Esophagus muscularis mucosa (tissue), 4 donors: ENCODE results near the gene MTMR2. TPM values are rescaled to one million over a fixed set of nuclear protein-coding genes. Genes with fewer than 3 reads are reported as not detected.

Experiments used
- DNase-seq: peaks from one replicate; pipeline ENCODE4 v3.0.0-alpha.2; 2017; ENCODE audit errors: extremely low spot score
- H3K27ac ChIP-seq, 4 donors: fragments of 200-600 bp; sonication (generic); replicated peaks in 1 of 4; 1 replicate in 3 of 4; 2 replicates in 1 of 4; pipeline ENCODE4 v1.5.1; 2016 to 2019; ENCODE audit warnings: mild to moderate bottlenecking in 1 of 4
- H3K27me3 ChIP-seq, 4 donors: fragments of 200-600 bp; sonication (generic); one replicate each; pipeline versions ENCODE4 v1.5.1 to v1.6.0; 2016 to 2019
- H3K36me3 ChIP-seq, 4 donors: fragments of 200-600 bp; sonication (generic); one replicate each; pipeline ENCODE4 v1.5.1; 2016 to 2019
- H3K4me1 ChIP-seq, 4 donors: fragments of 200-600 bp; sonication (generic); one replicate each; pipeline ENCODE4 v1.5.1; 2016 to 2019
- H3K4me3 ChIP-seq, 4 donors: fragments of 200-600 bp; sonication (generic); 1 replicate in 2 of 4; 2 replicates in 2 of 4; pipeline ENCODE4 v1.5.1; 2016 to 2019; ENCODE audit warnings: mild to moderate bottlenecking in 4 of 4, moderate library complexity in 1 of 4
- H3K9me3 ChIP-seq, 4 donors: fragments of 200-600 bp; sonication (generic); 1 replicate in 3 of 4; 2 replicates in 1 of 4; pipeline ENCODE4 v1.5.1; 2016 to 2019
- CTCF ChIP-seq, 3 experiments: fragments of 200-600 bp in 2 of 3; fragments of 450-650 bp in 1 of 3; sonication (generic) in 2 of 3; IDR thresholded peaks; one replicate each; pipeline ENCODE4 v1.5.1; 2017 to 2019; ENCODE audit warnings: antibody characterized with exemption in 3 of 3, mild to moderate bottlenecking in 2 of 3, moderate library complexity in 1 of 3
- EP300 ChIP-seq: sonication (generic); formaldehyde crosslinking; IDR thresholded peaks from one replicate; pipeline ENCODE4 v1.6.1; 2017; ENCODE audit warnings: antibody characterized with exemption
- POLR2A ChIP-seq: fragments of 450-650 bp; IDR thresholded peaks from one replicate; pipeline ENCODE4 v1.6.1; 2017; ENCODE audit warnings: antibody characterized with exemption, moderate library complexity, mild to moderate bottlenecking, low read depth
- POLR2AphosphoS5 ChIP-seq, 2 donors: sonication (generic); formaldehyde crosslinking; IDR thresholded peaks; one replicate each; pipeline ENCODE4 v1.6.1; 2017; ENCODE audit warnings: antibody characterized with exemption in 2 of 2
- WGBS: methylation state at CpG from one replicate; pipeline ENCODE4 v1.1.5; 2018; 5-methylcytosine and 5-hydroxymethylcytosine counted together
- intact Hi-C: fragments of 100-400 bp; cut with DNase I; formaldehyde crosslinking; loops from one replicate; pipeline ENCODE4 v1.15.1; 2023
- total RNA-seq, 4 donors: library from RNA; depleted of rRNA; stranded (reverse); fragments of >200 nt; gene quantifications; one replicate each; pipeline versions ENCODE4 v1.1.0 to v1.2.1, GENCODE V29; 2016

MTMR2 gene
- total RNA-seq, 4 donors from 2014 or later = 25.8 to 29.6 (median 27.9) TPM

- Histone ChIP-seq H3K4me1 (peaks cover 8 to 46% (median 21%) of the 10 kb centered on the region in 4 donors), H3K27ac (no peak overlapping the region), H3K4me3 (no peak overlapping the region), H3K27me3 (no peaks in the 10 kb centered on the region), H3K9me3 (no peaks in the 10 kb centered on the region), H3K36me3 (peaks cover 5 to 23% (median 12%) of the 10 kb centered on the region in 4 donors)
- 96% methylated on average over 4 of the region's 4 CpGs for WGBS
- no peak for DNase-seq
- intact Hi-C loops = no loop called here
- TF ChIP-seq POLR2A = no peak
- no peak for TF ChIP-seq CTCF (IDR thresholded peaks at IDR 0.05)
- TF ChIP-seq EP300 = no peak
- TF ChIP-seq POLR2AphosphoS5 (IDR thresholded peaks at IDR 0.05) = no peak
Observed at GRCh38 chr11:95888852-95889251, 35.1 kb downstream of the MTMR2 start.

- Histone ChIP-seq H3K4me1 (peaks cover 8 to 46% (median 20%) of the 10 kb centered on the region in 4 donors), H3K4me3 (no peak overlapping the region), H3K27ac (no peak overlapping the region), H3K9me3 (no peaks in the 10 kb centered on the region), H3K27me3 (no peaks in the 10 kb centered on the region), H3K36me3 (peaks cover 5 to 23% (median 12%) of the 10 kb centered on the region in 4 donors)
- no peak for DNase-seq
- TF ChIP-seq CTCF (IDR thresholded peaks at IDR 0.05) (no peak), POLR2A (no peak), POLR2AphosphoS5 (IDR thresholded peaks at IDR 0.05) (no peak), EP300 (no peak)
- intact Hi-C loops = no loop called here
Observed at GRCh38 chr11:95888439-95888838, 35.5 kb downstream of the MTMR2 start.

DNA sequence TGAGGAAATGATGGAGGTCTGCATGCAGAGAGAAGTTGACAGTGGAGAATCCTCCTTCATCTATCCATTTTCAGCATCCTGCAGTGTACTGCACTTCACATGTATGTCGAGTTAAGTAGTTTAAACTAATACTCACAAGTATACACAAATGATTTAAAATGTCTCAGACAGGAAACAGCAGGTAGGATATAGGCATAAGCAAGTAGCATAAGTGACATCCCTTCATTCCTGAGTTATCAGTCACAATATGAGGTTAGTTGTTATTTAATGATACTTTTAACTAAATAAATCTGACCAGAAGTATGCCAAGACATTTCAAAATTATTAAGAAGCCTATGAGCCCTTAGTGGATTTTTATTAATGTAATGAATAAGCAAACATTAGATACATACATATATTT lies 37.4 kb downstream of the MTMR2 start:
- intact Hi-C loops = no loop called here
- Histone ChIP-seq H3K27me3 (no peaks in the 10 kb centered on the region), H3K4me1 (peaks cover 0 to 26% (median 10%) of the 10 kb centered on the region in 4 donors), H3K36me3 (peaks cover 5 to 30% (median 17%) of the 10 kb centered on the region in 4 donors), H3K4me3 (no peak overlapping the region), H3K9me3 (no peaks in the 10 kb centered on the region), H3K27ac (no peak overlapping the region)
- 79% methylated on average over 1 of the region's 1 CpG for WGBS
- DNase-seq = no peak
- no peak for TF ChIP-seq POLR2AphosphoS5 (IDR thresholded peaks at IDR 0.05)
- no peak for TF ChIP-seq POLR2A
- no peak for TF ChIP-seq EP300
- TF ChIP-seq CTCF (IDR thresholded peaks at IDR 0.05) = no peak

DNA sequence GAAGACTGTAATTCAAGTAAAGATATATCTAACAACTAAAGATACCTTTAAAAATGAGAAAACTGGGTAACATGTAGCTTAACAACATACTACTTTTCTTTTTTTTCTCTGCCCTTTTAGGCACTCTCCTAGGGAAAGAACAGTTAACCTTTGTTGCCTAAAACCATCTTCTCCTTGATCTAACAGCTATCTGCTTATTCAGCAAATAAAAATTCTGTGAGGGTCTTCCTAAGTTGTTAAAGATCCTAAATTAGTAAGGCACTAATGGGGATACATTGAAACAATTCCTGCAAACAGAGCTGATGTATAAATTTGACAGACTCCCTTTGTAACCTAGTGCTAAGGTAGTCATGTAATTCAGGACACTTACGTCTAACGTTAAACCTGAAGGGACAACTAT lies 39.1 kb downstream of the MTMR2 start:
- no peaks in the 10 kb centered on the region for H3K27me3 ChIP-seq
- peaks cover 0 to 11% (median 4%) of the 10 kb centered on the region in 4 donors for H3K4me1 ChIP-seq
- H3K4me3 ChIP-seq = no peak overlapping the region
- intact Hi-C loops = no loop called here
- DNase-seq = no peak
- TF ChIP-seq POLR2A = no peak
- no peak for TF ChIP-seq CTCF (IDR thresholded peaks at IDR 0.05)
- TF ChIP-seq EP300 = no peak
- TF ChIP-seq POLR2AphosphoS5 (IDR thresholded peaks at IDR 0.05) = no peak
- 100% methylated on average over 2 of the region's 2 CpGs for WGBS
- H3K36me3 ChIP-seq = peaks cover 5 to 30% (median 17%) of the 10 kb centered on the region in 4 donors
- H3K9me3 ChIP-seq = no peaks in the 10 kb centered on the region
- no peak overlapping the region for H3K27ac ChIP-seq

GRCh38 chr11:95884376-95884775 lies 39.5 kb downstream of the MTMR2 start:
- intact Hi-C loops = no loop called here
- TF ChIP-seq POLR2AphosphoS5 (IDR thresholded peaks at IDR 0.05) (no peak), CTCF (IDR thresholded peaks at IDR 0.05) (no peak), POLR2A (no peak), EP300 (no peak)
- no peak for DNase-seq
- no peaks in the 10 kb centered on the region for H3K9me3 ChIP-seq
- no peak overlapping the region for H3K27ac ChIP-seq
- H3K4me1 ChIP-seq = peaks cover 0 to 11% (median 4%) of the 10 kb centered on the region in 4 donors
- WGBS = 34% methylated on average over 1 of the region's 1 CpG
- no peak overlapping the region for H3K4me3 ChIP-seq
- H3K36me3 ChIP-seq = peaks cover 5 to 30% (median 17%) of the 10 kb centered on the region in 4 donors
- no peaks in the 10 kb centered on the region for H3K27me3 ChIP-seq
